Right ventricle myocardium superior (tissue), 1 donor: Measurements from ENCODE around the gene TNS1. TPM values are rescaled to one million over a fixed set of nuclear protein-coding genes. Genes with fewer than 3 reads are reported as not detected.
A peak's percentile ranks its signal among the peaks of the same experiment; 100 is the strongest.
"Not testable (repeated sequence)": the region's sequence is repeated elsewhere in the genome, so short reads cannot be mapped to it uniquely, and the experiment has no call there.

Experiments
- ATAC-seq: fragments of 200-7000 bp; cut with Tn5 transposase; one replicate; pipeline ENCODE4 v1.9.1; 2020; ENCODE audit warnings: mild to moderate bottlenecking; ENCODE audit not compliant: poor library complexity
- DNase-seq: peaks from one replicate; pipeline ENCODE4 v3.0.0-alpha.2; 2020
- intact Hi-C: fragments of 100-400 bp; cut with DNase I; formaldehyde crosslinking; loops from one replicate; pipeline ENCODE4 v1.11.2; 2022
- total RNA-seq: library from RNA; stranded (reverse); fragmentation: NEBNext Ultra II Directional; extraction: Animal tissue kit (Norgen Biotek cat#: 25700); gene quantifications from one replicate; pipeline ENCODE4 v1.2.1, GENCODE V29; 2021
- donor health status: DM: no; HTN: yes; CAD: no; lungs with severe emphysema.

TNS1 gene
- total RNA-seq, 1 donor from 2014 or later: 722 TPM

DNA sequence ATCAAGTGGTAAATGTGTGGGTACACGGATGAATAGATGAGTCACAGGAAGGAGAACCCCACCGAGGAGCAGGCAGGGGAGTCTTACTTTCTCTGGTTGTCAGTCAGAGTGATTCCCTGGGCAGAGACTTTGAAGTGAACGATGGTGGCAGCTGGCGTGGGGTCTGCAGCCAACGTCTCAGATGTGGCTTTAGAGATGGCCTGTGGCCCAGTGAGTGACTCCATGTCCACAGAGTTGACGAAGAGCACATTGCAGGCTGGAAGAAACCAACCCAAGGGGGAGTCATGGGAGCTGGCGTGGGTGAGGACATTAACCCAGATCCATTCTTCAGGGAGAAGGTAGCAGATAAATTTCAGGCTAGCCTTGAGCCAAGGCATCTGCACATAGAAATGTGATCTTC, 193.1 kb downstream of the TNS1 start:
- DNase-seq: peak; percentile 22
- intact Hi-C loops: no loop called here
- ATAC-seq: no peak

DNA sequence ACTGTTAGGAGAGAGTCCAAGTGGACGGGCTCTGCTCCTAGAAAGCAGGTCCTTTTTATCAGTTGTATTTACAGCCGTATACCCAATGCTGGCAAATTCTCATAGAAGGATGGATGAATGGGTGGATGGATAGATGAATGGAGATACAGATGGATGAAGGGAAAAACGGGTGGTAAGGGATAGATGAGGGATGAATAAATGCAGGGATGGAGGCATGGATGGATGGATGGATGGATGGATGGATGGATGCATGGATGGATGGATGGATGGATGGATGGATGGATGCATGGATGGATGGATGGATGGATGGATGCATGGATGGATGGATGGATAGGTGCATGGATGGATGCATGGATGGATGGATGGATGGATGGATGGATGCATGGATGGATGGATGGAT, 193.8 kb downstream of the TNS1 start:
- intact Hi-C loops, DNase-seq, ATAC-seq: not testable (repeated sequence)

- intact Hi-C loops: no loop called here
Observed at GRCh38 chr2:217808326-217808725, 194.5 kb downstream of the TNS1 start.

DNA sequence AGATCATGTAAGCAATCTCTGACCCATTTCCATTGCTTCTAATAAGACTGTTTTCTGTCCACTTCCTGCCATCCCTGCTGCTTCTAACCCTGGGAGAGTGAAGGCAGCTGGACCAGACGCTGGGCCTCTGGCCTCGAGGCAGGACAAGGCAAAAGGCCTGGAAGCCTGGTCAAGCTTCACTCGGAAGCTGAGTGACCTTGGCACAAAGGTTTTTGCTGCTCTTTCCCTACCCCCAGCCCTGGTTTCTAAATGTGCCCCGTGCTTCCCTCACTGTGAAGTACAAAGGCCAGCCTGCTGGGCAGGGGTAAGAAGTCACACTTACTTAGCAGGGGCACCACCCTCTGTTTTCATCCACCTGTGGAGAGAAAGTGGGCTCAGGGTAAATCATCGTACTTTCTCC, 195.0 kb downstream of the TNS1 start:
- no peak for ATAC-seq
- intact Hi-C loops: no loop called here
- peak; percentile 29 for DNase-seq

More at GRCh38 chr2:217808326-217808725, 194.5 kb downstream of the TNS1 start:
- ATAC-seq (no peak), DNase-seq (peak; percentile 3)

DNA sequence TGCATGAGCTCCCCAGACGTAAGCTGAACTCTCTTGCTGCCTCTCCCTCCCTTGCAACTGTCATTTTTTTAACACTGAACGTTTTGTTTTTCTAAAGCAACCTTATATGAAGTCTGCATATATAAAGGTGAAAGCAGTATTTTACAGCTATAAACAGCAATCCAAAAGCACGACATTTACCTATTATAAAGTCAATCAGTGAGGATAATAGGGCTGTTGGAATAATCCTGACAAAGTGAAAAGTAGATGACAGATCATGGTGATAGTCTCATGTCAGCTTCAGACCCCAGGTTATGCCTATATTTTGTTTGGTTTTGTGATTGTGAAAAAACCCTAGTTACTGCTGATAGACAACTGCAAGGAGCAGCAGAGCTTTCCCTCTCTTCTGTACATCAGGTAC, 195.8 kb downstream of the TNS1 start:
- DNase-seq: no peak

GRCh38 chr2:217806482-217806765, 196.4 kb downstream of the TNS1 start:
- ATAC-seq (no peak), DNase-seq (peak; percentile 43)
- intact Hi-C loops: no loop called here

More for the DNA sequence above, 195.8 kb downstream of the TNS1 start:
- intact Hi-C loops: no loop called here
- ATAC-seq: no peak

- DNase-seq (peak; percentile 35), ATAC-seq (peak; percentile 3)
Observed at GRCh38 chr2:217805668-217806481, 196.9 kb downstream of the TNS1 start.

GRCh38 chr2:217804791-217805667, 197.8 kb downstream of the TNS1 start:
- intact Hi-C loops: no loop called here
- DNase-seq (peak; percentile 34), ATAC-seq (peak; percentile 23)

More at GRCh38 chr2:217805668-217806481, 196.9 kb downstream of the TNS1 start:
- intact Hi-C loops: no loop called here

DNA sequence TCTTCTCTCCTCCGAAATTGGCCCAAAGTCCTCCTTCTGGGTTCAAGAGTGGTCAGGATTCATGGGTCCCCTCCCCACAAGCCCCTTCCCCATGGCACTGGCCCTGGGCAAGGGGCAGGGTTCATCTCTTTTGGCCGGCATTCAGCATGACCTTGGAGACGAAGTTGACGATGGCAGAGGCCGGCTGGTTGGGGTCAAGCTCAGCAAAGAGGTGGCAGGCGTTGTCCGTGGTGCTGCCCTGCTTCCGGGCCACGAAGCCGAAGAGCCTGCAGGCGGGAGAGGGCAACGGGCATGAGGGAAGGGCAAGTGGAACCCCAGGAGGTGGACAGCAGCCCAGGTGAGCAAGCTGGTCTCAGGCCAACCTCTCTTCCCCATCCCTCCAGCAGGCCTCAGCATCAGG, 198.5 kb downstream of the TNS1 start:
- ATAC-seq (peak; percentile 6), DNase-seq (peak; percentile 45)
- intact Hi-C loops: no loop called here

- ATAC-seq (no peak), DNase-seq (no peak)
- intact Hi-C loops: no loop called here
Observed at GRCh38 chr2:217803653-217803960, 199.2 kb downstream of the TNS1 start.

DNA sequence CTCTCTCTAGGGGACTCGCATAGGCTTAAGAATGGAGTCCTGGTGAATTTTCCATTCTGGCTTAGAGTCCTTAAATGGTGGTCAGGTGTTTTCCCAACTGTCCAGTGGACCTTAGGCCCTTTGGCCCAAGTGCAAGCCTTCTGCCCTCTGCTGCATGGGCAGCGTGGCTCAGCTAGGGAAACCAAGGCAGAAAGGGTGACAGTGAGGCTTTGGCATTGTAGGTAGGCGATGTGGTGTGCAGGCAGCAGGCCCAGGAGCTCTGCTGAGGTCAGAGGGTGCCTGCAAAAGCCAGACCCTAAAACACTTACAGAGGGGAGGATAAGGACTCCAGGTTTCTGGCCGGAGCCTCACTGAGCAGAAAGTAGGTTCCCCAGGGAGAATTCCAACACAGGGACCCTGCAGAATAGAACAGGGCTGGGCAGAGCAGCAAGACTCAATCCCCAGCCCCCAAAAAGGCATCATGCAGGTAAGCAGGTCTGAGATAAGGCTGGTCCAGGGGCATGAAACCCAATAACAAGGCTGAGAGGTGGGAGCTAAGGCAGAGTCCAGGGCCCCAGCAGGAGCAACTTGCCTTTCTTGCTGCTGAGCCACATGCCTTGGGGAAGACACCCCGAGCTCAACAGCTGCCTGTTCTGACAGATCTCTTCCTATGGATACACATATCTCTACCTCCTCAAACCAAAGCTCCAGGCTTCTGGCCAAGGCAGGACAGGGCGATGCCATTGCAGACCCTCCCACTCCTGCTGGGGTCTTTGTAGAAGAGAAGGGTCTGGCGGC, 199.7 kb downstream of the TNS1 start:
- DNase-seq: peak; percentile 20
- intact Hi-C loops: no loop called here

DNA sequence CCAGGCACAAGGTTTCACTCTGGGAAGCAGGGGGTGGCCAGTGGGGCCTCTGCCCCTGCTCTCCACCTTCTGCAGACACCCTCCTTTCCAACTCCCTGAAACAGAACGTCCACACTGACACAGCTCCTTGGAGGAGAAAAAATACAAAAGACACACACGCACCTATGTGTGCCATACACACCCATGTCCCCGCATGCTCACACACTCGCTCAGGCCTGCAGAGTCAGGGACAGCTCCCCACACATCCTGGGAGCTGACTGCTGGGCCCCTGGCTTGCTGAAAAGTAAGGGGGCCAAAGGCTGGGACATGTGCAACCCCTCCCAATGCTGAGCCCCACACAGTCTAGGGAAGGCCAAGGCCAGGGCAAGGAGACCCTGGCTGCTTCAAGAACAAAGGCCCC, 200.5 kb downstream of the TNS1 start:
- intact Hi-C loops: no loop called here
- DNase-seq: peak; percentile 15
- no peak for ATAC-seq

More for the DNA sequence above, 199.7 kb downstream of the TNS1 start:
- ATAC-seq: no peak

GRCh38 chr2:217801711-217802110, 201.1 kb downstream of the TNS1 start:
- intact Hi-C loops: no loop called here
- ATAC-seq: no peak
- peak; percentile 53 for DNase-seq

DNA sequence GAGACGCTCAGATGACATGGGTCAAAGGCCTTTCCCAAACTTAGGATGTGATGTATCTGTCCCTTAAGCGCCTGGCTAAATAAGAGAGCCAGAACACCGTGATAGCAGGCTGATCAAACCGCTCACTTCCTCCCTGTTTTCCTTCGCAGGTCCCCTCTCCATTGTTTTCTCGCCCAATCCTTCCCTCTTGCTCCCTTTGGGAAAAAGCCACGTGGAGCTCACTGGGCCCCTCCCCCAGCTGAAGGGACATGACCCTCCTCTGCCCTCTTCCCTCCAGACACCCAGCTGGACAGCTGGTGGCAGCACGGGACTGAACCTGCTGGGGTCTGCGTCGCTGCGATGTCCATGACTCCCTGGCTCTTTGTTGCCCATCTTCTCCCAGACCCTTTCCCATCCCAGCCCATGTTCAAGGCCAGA, 201.7 kb downstream of the TNS1 start:
- intact Hi-C loops: no loop called here
- ATAC-seq: no peak
- DNase-seq: peak; percentile 51

DNA sequence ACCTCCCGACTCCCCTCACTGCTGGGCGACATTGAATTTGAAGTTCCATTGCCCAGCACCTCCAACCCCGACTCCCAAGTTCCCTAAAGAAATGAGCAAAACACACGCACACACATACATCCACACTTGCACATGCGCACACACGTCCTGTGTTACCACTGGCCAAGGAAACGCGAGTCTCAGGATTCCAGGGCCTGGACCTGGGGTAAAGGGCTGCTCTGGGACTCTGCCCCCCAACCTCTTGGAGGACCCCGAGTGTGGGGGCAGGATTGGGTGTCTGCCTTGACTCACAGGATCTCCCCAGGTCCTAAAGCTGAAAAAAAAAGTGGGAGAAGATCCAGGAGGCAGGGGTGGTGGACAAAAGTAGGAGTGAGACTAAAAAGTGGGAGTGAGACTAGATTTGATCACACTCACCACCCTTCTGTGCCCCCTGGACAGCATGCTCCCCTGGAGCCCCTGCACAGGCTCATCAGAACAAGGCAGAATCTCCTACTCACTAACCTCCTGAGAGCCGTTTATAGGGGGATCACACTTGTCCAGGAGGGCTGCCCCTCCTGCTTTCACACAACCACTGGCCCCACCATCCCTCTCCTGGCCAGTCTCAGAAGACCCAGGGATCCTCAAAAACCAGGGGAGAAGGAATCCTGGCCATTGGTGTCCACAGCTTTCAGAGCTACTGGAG, 202.2 kb downstream of the TNS1 start:
- intact Hi-C loops: no loop called here

GRCh38 chr2:217799563-217800432, 203.0 kb downstream of the TNS1 start:
- peak; percentile 37 for DNase-seq
- intact Hi-C loops: no loop called here

More for the DNA sequence above, 202.2 kb downstream of the TNS1 start:
- ATAC-seq: no peak
- peak; percentile 32 for DNase-seq

DNA sequence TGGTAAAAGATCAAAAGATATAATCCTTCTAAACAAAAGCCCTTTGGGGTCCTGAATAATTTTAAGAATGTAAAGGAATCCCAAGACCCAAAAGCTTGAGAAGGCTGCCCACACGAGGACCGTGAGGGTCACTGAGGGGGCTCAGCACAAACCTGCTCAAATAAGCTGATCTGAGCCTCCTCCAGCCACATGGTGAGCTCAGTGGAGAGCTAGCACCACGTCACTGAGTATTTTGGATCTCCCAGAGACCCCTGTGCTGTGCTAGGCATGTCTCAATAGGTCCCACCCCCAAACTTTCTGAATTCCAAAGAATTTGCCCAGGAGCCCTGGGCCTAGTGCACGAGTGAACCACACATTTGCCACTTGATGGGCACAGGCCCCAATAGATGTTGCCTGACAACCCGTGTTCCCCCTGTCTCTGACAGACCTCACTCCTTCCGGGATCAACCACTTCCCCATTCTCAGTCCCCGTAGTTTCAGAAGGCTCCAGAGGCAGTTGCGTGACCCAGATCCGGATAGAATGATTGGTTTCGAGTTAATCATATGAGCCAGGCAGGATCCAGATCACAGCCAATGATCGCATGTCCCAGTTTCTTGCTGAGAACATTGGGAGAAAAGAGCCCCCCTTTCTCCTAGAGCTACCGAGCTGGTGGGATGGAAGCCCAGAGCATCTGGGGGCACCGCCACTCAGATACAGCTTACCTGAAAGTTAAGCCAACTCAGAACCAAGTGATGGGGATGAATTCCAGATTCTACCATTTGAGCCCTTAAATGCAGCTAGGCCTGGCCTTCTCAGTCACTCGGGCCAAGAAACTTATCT, 203.8 kb downstream of the TNS1 start:
- DNase-seq: peak; percentile 47
- intact Hi-C loops: no loop called here

More at GRCh38 chr2:217799563-217800432, 203.0 kb downstream of the TNS1 start:
- ATAC-seq: no peak

More for the DNA sequence above, 203.8 kb downstream of the TNS1 start:
- peak; percentile 11 for ATAC-seq
